Body of pancreas (tissue), 4 donors: ENCODE data around the gene SNTG2. TPM values are rescaled to one million over a fixed set of nuclear protein-coding genes. Genes with fewer than 3 reads are reported as not detected.

Experiments
- ATAC-seq: fragments of 150-250 bp; one replicate; pipeline ENCODE4 v1.9.1; 2016
- DNase-seq, 4 donors: peaks; one replicate each; pipeline ENCODE4 v3.0.0-alpha.2; 2019
- H3K27ac ChIP-seq, 4 donors: fragments of 200-600 bp; sonication (generic); 1 replicate in 3 of 4; 2 replicates in 1 of 4; pipeline versions ENCODE4 v1.5.1 to v1.6.1; 2016 to 2019; ENCODE audit warnings: mild to moderate bottlenecking in 1 of 4, mixed read lengths in 1 of 4, moderate library complexity in 1 of 4
- H3K27me3 ChIP-seq, 2 donors: fragments of 200-600 bp; sonication (generic); one replicate each; pipeline ENCODE4 v1.6.0; 2016; ENCODE audit warnings: mild to moderate bottlenecking in 1 of 2
- H3K36me3 ChIP-seq, 2 donors: fragments of 200-600 bp; sonication (generic); replicated peaks in 1 of 2; 2 replicates each; pipeline ENCODE4 v1.5.1; 2016; ENCODE audit warnings: low read depth in 2 of 2; ENCODE audit not compliant: insufficient read depth in 1 of 2
- H3K4me1 ChIP-seq: fragments of 200-600 bp; sonication (generic); one replicate; pipeline ENCODE4 v1.6.0; 2016
- H3K4me3 ChIP-seq, 2 donors: fragments of 200-600 bp; sonication (generic); 1 replicate in 1 of 2; 2 replicates in 1 of 2; pipeline ENCODE4 v1.5.1; 2016 to 2019
- H3K9me3 ChIP-seq, 3 donors: fragments of 200-600 bp; sonication (generic); 1 replicate in 2 of 3; 2 replicates in 1 of 3; pipeline ENCODE4 v1.5.1; 2016
- CTCF ChIP-seq, 7 experiments: fragments of 450-650 bp in 4 of 7; fragments of 200-600 bp in 3 of 7; sonication (generic) in 3 of 7; IDR thresholded peaks; one replicate each; pipeline ENCODE4 v1.5.1; 2016 to 2019; ENCODE audit warnings: antibody characterized with exemption in 7 of 7
- POLR2A ChIP-seq, 3 donors: fragments of 450-650 bp; IDR thresholded peaks; one replicate each; pipeline ENCODE4 v1.6.1; 2016; ENCODE audit warnings: antibody characterized with exemption in 3 of 3, mild to moderate bottlenecking in 2 of 3
- WGBS, 2 donors: methylation state at CpG; one replicate each; pipeline ENCODE4 v1.1.5; 2017; 5-methylcytosine and 5-hydroxymethylcytosine counted together
- intact Hi-C: fragments of 100-400 bp; cut with DNase I; formaldehyde crosslinking; loops from one replicate; pipeline ENCODE4 v1.15.1; 2023
- total RNA-seq, 2 donors: library from RNA; depleted of rRNA; stranded (reverse); fragments of >200 nt; gene quantifications; one replicate each; pipeline ENCODE4 v1.1.0, GENCODE V29; 2016

Gene SNTG2
- total RNA-seq, 2 donors from 2014 or later = 11.9 to 18.7 TPM

- ATAC-seq (no peak), DNase-seq (no peak)
- no peaks in the 10 kb centered on the region for H3K27me3 ChIP-seq
- 77 to 85% methylated on average over 2 of the region's 2 CpGs for WGBS, 2 donors
- H3K4me1 ChIP-seq = no peaks in the 10 kb centered on the region
- no peak overlapping the region for H3K4me3 ChIP-seq
- no peak for TF ChIP-seq POLR2A (IDR thresholded peaks at IDR 0.05)
- no peak for TF ChIP-seq CTCF (IDR thresholded peaks at IDR 0.05)
- H3K27ac ChIP-seq = no peak overlapping the region
- no peaks in the 10 kb centered on the region for H3K36me3 ChIP-seq
- peaks cover 0 to 11% (median 0%) of the 10 kb centered on the region in 3 donors for H3K9me3 ChIP-seq
- intact Hi-C loops = no loop called here
These were observed 243.2 kb downstream of the SNTG2 start for GRCh38 chr2:1193801-1194200.

- no peaks in the 10 kb centered on the region for H3K9me3 ChIP-seq
- 75 to 78% methylated on average over 6 of the region's 6 CpGs for WGBS, 2 donors
- H3K36me3 ChIP-seq = no peaks in the 10 kb centered on the region
- TF ChIP-seq CTCF (IDR thresholded peaks at IDR 0.05) (no peak), POLR2A (IDR thresholded peaks at IDR 0.05) (no peak)
- no peak for DNase-seq
- intact Hi-C loops = no loop called here
- no peaks in the 10 kb centered on the region for H3K4me1 ChIP-seq
- H3K27me3 ChIP-seq = no peaks in the 10 kb centered on the region
- no peak overlapping the region for H3K4me3 ChIP-seq
- ATAC-seq = no peak
- no peak overlapping the region for H3K27ac ChIP-seq
These were observed 253.1 kb downstream of the SNTG2 start for GRCh38 chr2:1203772-1204171.

GRCh38 chr2:1205853-1206252 lies 255.2 kb downstream of the SNTG2 start:
- Histone ChIP-seq H3K4me1 (no peaks in the 10 kb centered on the region), H3K9me3 (no peaks in the 10 kb centered on the region), H3K27ac (no peak overlapping the region), H3K36me3 (no peaks in the 10 kb centered on the region), H3K27me3 (no peaks in the 10 kb centered on the region), H3K4me3 (no peak overlapping the region)
- WGBS, 2 donors = 80 to 96% methylated on average over 3 of the region's 3 CpGs
- no peak for ATAC-seq
- intact Hi-C loops = no loop called here
- no peak for DNase-seq
- TF ChIP-seq POLR2A (IDR thresholded peaks at IDR 0.05) (no peak), CTCF (IDR thresholded peaks at IDR 0.05) (no peak)

GRCh38 chr2:1207962-1208510 lies 257.4 kb downstream of the SNTG2 start:
- Histone ChIP-seq H3K27me3 (no peaks in the 10 kb centered on the region), H3K36me3 (no peaks in the 10 kb centered on the region), H3K4me3 (no peak overlapping the region), H3K27ac (no peak overlapping the region), H3K4me1 (no peaks in the 10 kb centered on the region), H3K9me3 (no peaks in the 10 kb centered on the region)
- DNase-seq (no peak), ATAC-seq (no peak)
- TF ChIP-seq POLR2A (IDR thresholded peaks at IDR 0.05) (no peak), CTCF (IDR thresholded peaks at IDR 0.05) (no peak)
- intact Hi-C loops = no loop called here
- WGBS, 2 donors = 80 to 81% methylated on average over 18 to 20 of the region's 20 CpGs

GRCh38 chr2:1208522-1208921 lies 257.9 kb downstream of the SNTG2 start:
- H3K9me3 ChIP-seq = peaks cover 0 to 2% (median 0%) of the 10 kb centered on the region in 3 donors
- ATAC-seq (no peak), DNase-seq (no peak)
- TF ChIP-seq POLR2A (IDR thresholded peaks at IDR 0.05) (no peak), CTCF (IDR thresholded peaks at IDR 0.05) (no peak)
- 81 to 89% methylated on average over 14 to 18 of the region's 18 CpGs for WGBS, 2 donors
- H3K27ac ChIP-seq = no peak overlapping the region
- H3K4me3 ChIP-seq = no peak overlapping the region
- H3K27me3 ChIP-seq = no peaks in the 10 kb centered on the region
- H3K4me1 ChIP-seq = no peaks in the 10 kb centered on the region
- intact Hi-C loops = no loop called here
- H3K36me3 ChIP-seq = no peaks in the 10 kb centered on the region
